ENCODE data around the gene MTHFD1L. TPM values are rescaled to one million over a fixed set of nuclear protein-coding genes. Genes with fewer than 3 reads are reported as not detected.

Gene MTHFD1L
- total and polyA plus RNA-seq, 9 of the 15 experiments (the other 6 are each of a cell fraction or from before 2014, with no cell fraction given) = 20.9 to 128 (median 61.0) TPM

GRCh38 chr6:150841189-150841588, 24.3 kb upstream of the MTHFD1L start:
- BruUV-seq (replicated peaks) = no TSS peak
- Histone ChIP-seq H3K4me1 (replicated peaks in 1 of 2; ENCODE audit: control insufficient read depth in 2 of 2, insufficient read depth in 2 of 2, low read length in 2 of 2) (peaks cover 0 to 4% of the 10 kb centered on the region in 2 experiments; a peak in 2 of 5 replicates), H3K9me1 (ENCODE audit: control insufficient read depth, insufficient read depth, low read length) (no peaks in the 10 kb centered on the region), H3K4me3 (no peak overlapping the region), H3K27ac (ENCODE audit: extremely low read depth, low read depth, low read length) (no peak overlapping the region), H3K4me2 (ENCODE audit: insufficient read depth, low read length) (no peak overlapping the region), H3K36me3 (ENCODE audit: control insufficient read depth, insufficient read depth, low read length) (no peaks in the 10 kb centered on the region), H2AFZ (ENCODE audit: low read depth, low read length) (no peak overlapping the region), H3K79me2 (ENCODE audit: control insufficient read depth, insufficient read depth, low read length) (no peaks in the 10 kb centered on the region), H4K20me1 (replicated peaks; ENCODE audit: control insufficient read depth, insufficient read depth, low read length) (no peaks in the 10 kb centered on the region), H3K27me3 (ENCODE audit: control insufficient read depth in 2 of 2, insufficient read depth in 2 of 2, low read length in 2 of 2) (peaks cover 10 to 16% of the 10 kb centered on the region in 2 experiments; a peak in 4 of 5 replicates), H3K9ac (ENCODE audit: insufficient read depth in 1 of 2, low read depth in 2 of 2, low read length in 2 of 2) (no peak overlapping the region), H3K9me3 (replicated peaks; ENCODE audit: control insufficient read depth, insufficient read depth, low read depth, low read length) (no peaks in the 10 kb centered on the region)
- in situ Hi-C loops (cut with MboI) (no loop called here), intact Hi-C loops (cut with micrococcal nuclease) (no loop called here)
- ATAC-seq (no peak), DNase-seq (ENCODE audit: extremely low read depth in 1 of 4, low spot score in 3 of 4) (no peak), FAIRE-seq (no peak)
- ChIA-PET CTCF (ENCODE audit: low intra/inter-chr PET ratio) (no interaction called here), POLR2A (no interaction called here)
- peak; percentile 93 for TF ChIP-seq CBX8 (IDR thresholded peaks at IDR 0.05; ENCODE audit: borderline replicate concordance, extremely low read depth, low read depth, low read length, poor library complexity, severe bottlenecking)
- TF ChIP-seq BMI1 (IDR thresholded peaks at IDR 0.05; ENCODE audit: low read length) = 0 out of 2 replicates have a peak, but pooled peaks have one; percentile 43
- TF ChIP-seq ZFP36 (IDR thresholded peaks at IDR 0.05; ENCODE audit: low read depth, low read length, partially characterized antibody) = peak; percentile 30
- TF ChIP-seq BCL6 (CRISPR knock-in tag; IDR thresholded peaks at IDR 0.05) = no peak
- WGBS (ENCODE audit: insufficient coverage, low coverage, missing lambda C conversion rate) = 26% methylated on average over 5 of the region's 5 CpGs

- ATAC-seq = no peak
- no peak overlapping the region for H3K27ac ChIP-seq (ENCODE audit: extremely low read depth, low read depth, low read length)
- no peak for DNase-seq (ENCODE audit: extremely low read depth in 1 of 4, low spot score in 3 of 4)
- peaks cover 7 to 16% of the 10 kb centered on the region in 2 experiments; a peak in 4 of 5 replicates for H3K27me3 ChIP-seq (ENCODE audit: control insufficient read depth in 2 of 2, insufficient read depth in 2 of 2, low read length in 2 of 2)
- no TSS peak for BruUV-seq (replicated peaks)
- POLR2A ChIA-PET = no interaction called here
- no peak overlapping the region for H2AFZ ChIP-seq (ENCODE audit: low read depth, low read length)
- no peaks in the 10 kb centered on the region for H3K9me1 ChIP-seq (ENCODE audit: control insufficient read depth, insufficient read depth, low read length)
- H3K4me2 ChIP-seq (ENCODE audit: insufficient read depth, low read length) = no peak overlapping the region
- WGBS (ENCODE audit: insufficient coverage, low coverage, missing lambda C conversion rate) = 5% methylated on average over 3 of the region's 3 CpGs
- no peaks in the 10 kb centered on the region for H3K36me3 ChIP-seq (ENCODE audit: control insufficient read depth, insufficient read depth, low read length)
- no peak for FAIRE-seq
- no peaks in the 10 kb centered on the region for H3K9me3 ChIP-seq (replicated peaks; ENCODE audit: control insufficient read depth, insufficient read depth, low read depth, low read length)
- no peak overlapping the region for H3K9ac ChIP-seq (ENCODE audit: insufficient read depth in 1 of 2, low read depth in 2 of 2, low read length in 2 of 2)
- CTCF ChIA-PET (ENCODE audit: low intra/inter-chr PET ratio) = no interaction called here
- in situ Hi-C loops (cut with MboI) = no loop called here
- H3K4me3 ChIP-seq = no peak overlapping the region
- no peaks in the 10 kb centered on the region for H3K79me2 ChIP-seq (ENCODE audit: control insufficient read depth, insufficient read depth, low read length)
- no peaks in the 10 kb centered on the region for H4K20me1 ChIP-seq (replicated peaks; ENCODE audit: control insufficient read depth, insufficient read depth, low read length)
- intact Hi-C loops (cut with micrococcal nuclease) = no loop called here
- peaks cover 0 to 4% of the 10 kb centered on the region in 2 experiments; a peak in 2 of 5 replicates for H3K4me1 ChIP-seq (replicated peaks in 1 of 2; ENCODE audit: control insufficient read depth in 2 of 2, insufficient read depth in 2 of 2, low read length in 2 of 2)
- TF ChIP-seq ZFP1 (CRISPR knock-in tag; IDR thresholded peaks at IDR 0.05) (no peak), OTX1 (CRISPR knock-in tag; IDR thresholded peaks at IDR 0.05) (no peak), ZNF507 (tag; conservative IDR thresholded peaks at IDR 0.05) (no peak), MYC (IDR thresholded peaks at IDR 0.05; ENCODE audit: low read depth, low read length) (no peak), MYC (CRISPR knock-in tag; IDR thresholded peaks at IDR 0.05; ENCODE audit: borderline replicate concordance, low read depth) (no peak), SREBF2 (CRISPR knock-in tag; IDR thresholded peaks at IDR 0.05) (no peak), NRF1 (conservative IDR thresholded peaks at IDR 0.05 in 1 of 2, IDR thresholded peaks at IDR 0.05 in 1 of 2) (no peak)
Observed at GRCh38 chr6:150841697-150842096, 23.8 kb upstream of the MTHFD1L start.

Data from K562 (cell line).